Measurements from ENCODE around the gene DRICH1. TPM values are rescaled to one million over a fixed set of nuclear protein-coding genes. Genes with fewer than 3 reads are reported as not detected.

Gene DRICH1
- total and polyA plus RNA-seq, 2 of the 8 experiments (the other 6 are each of a cell fraction or from before 2014, with no cell fraction given): 0.21 to 0.28 TPM

- Histone ChIP-seq H3K9ac (replicated peaks in 1 of 4; ENCODE audit: extremely low read depth in 1 of 4, low read depth in 3 of 4, low read length in 3 of 4) (no peak overlapping the region), H2AFZ (ENCODE audit: low read length) (no peak overlapping the region), H3K27me3 (replicated peaks in 1 of 4; ENCODE audit: control insufficient read depth in 3 of 4, extremely low read depth in 1 of 4, insufficient read depth in 3 of 4, low read length in 3 of 4) (peaks cover 4 to 29% (median 23%) of the 10 kb centered on the region in 4 experiments), H3K27ac (ENCODE audit: low read depth, low read length) (no peak overlapping the region), H3K9me3 (ENCODE audit: insufficient read depth in 2 of 2, low read depth in 1 of 2, low read length in 1 of 2) (no peaks in the 10 kb centered on the region), H2BK120ac (replicated peaks; ENCODE audit: low read depth, low read length) (no peak overlapping the region), H4K8ac (ENCODE audit: extremely low read depth, insufficient read depth, low read length) (no peak overlapping the region), H3K4ac (replicated peaks; ENCODE audit: insufficient read length, low read depth, low read length) (no peak overlapping the region), H3K79me2 (ENCODE audit: control insufficient read depth in 1 of 2, insufficient read depth in 2 of 2, low read length in 2 of 2) (no peaks in the 10 kb centered on the region), H3K79me1 (ENCODE audit: low read depth, low read length) (no peaks in the 10 kb centered on the region), H2BK15ac (ENCODE audit: low read length) (no peak overlapping the region), H2BK12ac (ENCODE audit: low read depth, low read length) (no peak overlapping the region), H2BK5ac (ENCODE audit: low read depth, low read length) (no peak overlapping the region), H3K4me3 (ENCODE audit: extremely low read depth in 1 of 4, insufficient read depth in 2 of 4, low read depth in 3 of 4, low read length in 4 of 4) (no peak overlapping the region), H3K23ac (ENCODE audit: insufficient read length) (no peak overlapping the region), H3K36me3 (ENCODE audit: control insufficient read depth in 2 of 4, insufficient read depth in 4 of 4, low read length in 3 of 4) (no peaks in the 10 kb centered on the region), H2BK20ac (ENCODE audit: low read length) (no peak overlapping the region), H3K4me1 (replicated peaks in 1 of 4; ENCODE audit: control insufficient read depth in 3 of 4, insufficient read depth in 4 of 4, low read length in 3 of 4) (peaks cover 0 to 14% (median 10%) of the 10 kb centered on the region in 4 experiments; a peak in 6 of 7 replicates), H4K5ac (ENCODE audit: insufficient read length, low read depth, low read length) (no peak overlapping the region), H3K4me2 (ENCODE audit: insufficient read depth in 1 of 2, low read depth in 2 of 2, low read length in 2 of 2) (no peak overlapping the region), H4K20me1 (replicated peaks in 1 of 2; ENCODE audit: control insufficient read depth in 1 of 2, insufficient read depth in 2 of 2, low read length in 2 of 2) (peaks cover 0 to 3% of the 10 kb centered on the region in 2 experiments), H4K91ac (replicated peaks; ENCODE audit: insufficient read length, low read length) (no peak overlapping the region), H2AK5ac (ENCODE audit: low read depth, low read length) (no peak overlapping the region), H3K56ac (replicated peaks; ENCODE audit: insufficient read length, low read depth, low read length) (no peak overlapping the region), H3K23me2 (ENCODE audit: low read depth, low read length) (peaks cover 11% of the 10 kb centered on the region; the same call in 1 of the 2 replicates), H3K14ac (ENCODE audit: insufficient read length) (no peak overlapping the region), H3K18ac (ENCODE audit: extremely low read depth, low read length) (no peak overlapping the region)
- WGBS, 2 experiments (ENCODE audit: extremely low coverage in 1 of 2, insufficient coverage in 1 of 2, insufficient read length in 1 of 2, insufficient replicate concordance in 2 of 2, low coverage in 1 of 2, low lambda C conversion rate in 2 of 2, missing lambda C conversion rate in 1 of 2): 86% methylated on average over 9 of the region's 9 CpGs; no CpG with 5 or more reads in 1 of the 2 experiments
- DNase-seq (ENCODE audit: low read depth in 1 of 2, low spot score in 2 of 2): no peak
- CTCF ChIA-PET (ENCODE audit: partially characterized antibody): interaction anchor here (4.2 kb wide), 1 partner anchor 28 kb away, joined by 17 read pairs; no protein-coding TSS in a partner anchor
- FAIRE-seq: no peak
- POLR2A ChIA-PET (ENCODE audit: partially characterized antibody): no interaction called here
- TF ChIP-seq CBX8 (IDR thresholded peaks at IDR 0.05; ENCODE audit: borderline replicate concordance, low read depth, low read length): no peak
- TF ChIP-seq BACH1 (IDR thresholded peaks at IDR 0.05; ENCODE audit: low read length): no peak
- no peak for TF ChIP-seq RNF2 (IDR thresholded peaks at IDR 0.05; ENCODE audit: borderline replicate concordance, low read depth, low read length, missing control alignments, poor library complexity, severe bottlenecking)
- TF ChIP-seq KDM1A (IDR thresholded peaks at IDR 0.05; ENCODE audit: borderline replicate concordance, low read length): no peak
- TF ChIP-seq SP2 (IDR thresholded peaks at IDR 0.05; ENCODE audit: low read length): no peak
- no peak for TF ChIP-seq BCL11A (IDR thresholded peaks at IDR 0.05; ENCODE audit: low read depth in 2 of 2, low read length in 2 of 2)
- no peak for TF ChIP-seq TCF12 (IDR thresholded peaks at IDR 0.05; ENCODE audit: low read depth, low read length)
- TF ChIP-seq EZH2 (IDR thresholded peaks at IDR 0.05; ENCODE audit: low read depth, low read length, severe bottlenecking): no peak
- TF ChIP-seq SP1 (IDR thresholded peaks at IDR 0.05; ENCODE audit: low read depth, low read length): no peak
- TF ChIP-seq KDM4A (IDR thresholded peaks at IDR 0.05; ENCODE audit: low read depth, low read length, severe bottlenecking): no peak
- no peak for TF ChIP-seq TBP (IDR thresholded peaks at IDR 0.05; ENCODE audit: low read depth, low read length)
These were observed 69.0 kb downstream of the DRICH1 start for GRCh38 chr22:23563111-23563510.

Measured in H1 (cell line).